Measurements from ENCODE around the gene ATF6. TPM values are rescaled to one million over a fixed set of nuclear protein-coding genes. Genes with fewer than 3 reads are reported as not detected.

Gene ATF6
- total RNA-seq, 1 experiment from 2014 or later: 35.3 TPM

DNA sequence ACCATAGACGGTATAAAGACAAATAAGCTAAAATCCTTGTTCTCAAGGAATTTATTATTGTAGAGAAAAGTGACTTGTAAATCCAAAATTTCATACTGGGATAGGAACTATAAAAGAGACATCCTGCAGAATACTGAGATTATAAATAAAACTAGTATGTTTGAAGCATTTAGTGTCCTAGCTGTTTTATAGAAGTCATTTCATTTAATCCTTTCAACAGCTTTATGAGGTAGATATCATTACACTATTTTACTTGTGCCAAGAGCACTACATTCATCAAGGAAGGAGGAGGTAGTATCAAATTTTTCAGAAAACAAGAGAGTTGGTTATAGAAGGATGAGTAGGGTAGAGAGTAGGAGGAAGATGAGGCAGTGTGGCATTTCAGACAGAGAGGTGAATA, 119.6 kb downstream of the ATF6 start:
- H3K27ac Mint-ChIP-seq (ENCODE audit: unreplicated experiment): no peak overlapping the region
- no peak for DNase-seq
- no peak for TF ChIP-seq CTCF (IDR thresholded peaks at IDR 0.05; ENCODE audit: unreplicated experiment)
- no TSS peak for BruUV-seq (replicated peaks)
- no peaks in the 10 kb centered on the region for H3K9me3 Mint-ChIP-seq (ENCODE audit: low read depth, unreplicated experiment)
- CTCF ChIA-PET: interaction anchor here (0.6 to 1.2 kb wide), 3 partner anchors 19 to 207 kb away, joined by 3 to 4 read pairs (median 4); no protein-coding TSS in a partner anchor
- intact Hi-C loops (cut with micrococcal nuclease; ENCODE audit: unreplicated experiment): no loop called here
- no peak overlapping the region for H3K4me3 Mint-ChIP-seq (ENCODE audit: low read depth, unreplicated experiment)
- H3K36me3 Mint-ChIP-seq (ENCODE audit: insufficient read depth, unreplicated experiment): no peaks in the 10 kb centered on the region
- peaks cover 9% of the 10 kb centered on the region for H3K4me1 Mint-ChIP-seq (ENCODE audit: low read depth, unreplicated experiment)
- no peaks in the 10 kb centered on the region for H3K27me3 Mint-ChIP-seq (ENCODE audit: unreplicated experiment)

GRCh38 chr1:161886589-161886988, 120.5 kb downstream of the ATF6 start:
- no peak overlapping the region for H3K27ac Mint-ChIP-seq (ENCODE audit: unreplicated experiment)
- TF ChIP-seq CTCF (IDR thresholded peaks at IDR 0.05; ENCODE audit: unreplicated experiment): no peak
- H3K9me3 Mint-ChIP-seq (ENCODE audit: low read depth, unreplicated experiment): no peaks in the 10 kb centered on the region
- no peak for DNase-seq
- BruUV-seq (replicated peaks): no TSS peak
- H3K36me3 Mint-ChIP-seq (ENCODE audit: insufficient read depth, unreplicated experiment): peaks cover 7% of the 10 kb centered on the region
- no peaks in the 10 kb centered on the region for H3K27me3 Mint-ChIP-seq (ENCODE audit: unreplicated experiment)
- CTCF ChIA-PET: no interaction called here
- H3K4me1 Mint-ChIP-seq (ENCODE audit: low read depth, unreplicated experiment): peaks cover 9% of the 10 kb centered on the region
- intact Hi-C loops (cut with micrococcal nuclease; ENCODE audit: unreplicated experiment): no loop called here
- H3K4me3 Mint-ChIP-seq (ENCODE audit: low read depth, unreplicated experiment): no peak overlapping the region

DNA sequence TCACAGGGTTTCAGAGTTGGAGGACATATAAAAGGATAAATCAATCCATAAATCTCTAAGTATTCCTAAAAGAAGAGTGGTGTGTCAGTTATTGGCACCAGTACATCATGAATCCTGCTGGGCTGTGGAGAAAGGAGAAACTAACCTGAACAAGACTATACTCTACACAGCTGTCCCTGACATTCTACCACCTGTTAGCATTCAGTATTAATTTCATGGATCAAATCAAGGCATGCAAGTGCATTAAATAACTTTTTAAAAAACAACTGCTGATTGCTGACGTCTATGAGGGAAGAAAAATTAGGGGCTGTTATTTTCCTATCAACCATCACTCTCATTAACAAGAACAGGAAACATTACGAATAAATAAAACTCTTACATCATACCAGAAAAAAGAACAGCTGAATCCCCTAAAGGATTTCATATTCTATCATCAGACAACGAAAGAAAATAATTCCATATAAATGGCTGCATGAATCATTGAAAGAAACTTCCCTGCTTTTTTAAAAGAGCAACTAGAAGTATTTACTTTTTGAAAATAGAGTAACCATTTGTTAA, 121.7 kb downstream of the ATF6 start:
- TF ChIP-seq CTCF (IDR thresholded peaks at IDR 0.05; ENCODE audit: unreplicated experiment): no peak
- H3K4me3 Mint-ChIP-seq (ENCODE audit: low read depth, unreplicated experiment): no peak overlapping the region
- no peak overlapping the region for H3K27ac Mint-ChIP-seq (ENCODE audit: unreplicated experiment)
- intact Hi-C loops (cut with micrococcal nuclease; ENCODE audit: unreplicated experiment): no loop called here
- BruUV-seq (replicated peaks): no TSS peak
- no peaks in the 10 kb centered on the region for H3K9me3 Mint-ChIP-seq (ENCODE audit: low read depth, unreplicated experiment)
- no peaks in the 10 kb centered on the region for H3K27me3 Mint-ChIP-seq (ENCODE audit: unreplicated experiment)
- H3K36me3 Mint-ChIP-seq (ENCODE audit: insufficient read depth, unreplicated experiment): peaks cover 7% of the 10 kb centered on the region
- no peak for DNase-seq
- H3K4me1 Mint-ChIP-seq (ENCODE audit: low read depth, unreplicated experiment): peaks cover 9% of the 10 kb centered on the region
- CTCF ChIA-PET: interaction anchor here (0.7 kb wide), 1 partner anchor 37 kb away, joined by 3 read pairs; no protein-coding TSS in a partner anchor

- Mint-ChIP-seq H3K27me3 (ENCODE audit: unreplicated experiment) (no peaks in the 10 kb centered on the region), H3K27ac (ENCODE audit: unreplicated experiment) (no peak overlapping the region), H3K9me3 (ENCODE audit: low read depth, unreplicated experiment) (no peaks in the 10 kb centered on the region), H3K36me3 (ENCODE audit: insufficient read depth, unreplicated experiment) (peaks cover 7% of the 10 kb centered on the region), H3K4me3 (ENCODE audit: low read depth, unreplicated experiment) (no peak overlapping the region), H3K4me1 (ENCODE audit: low read depth, unreplicated experiment) (peaks cover 6% of the 10 kb centered on the region)
- intact Hi-C loops (cut with micrococcal nuclease; ENCODE audit: unreplicated experiment): no loop called here
- no peak for DNase-seq
- BruUV-seq (replicated peaks): no TSS peak
- CTCF ChIA-PET: no interaction called here
- TF ChIP-seq CTCF (IDR thresholded peaks at IDR 0.05; ENCODE audit: unreplicated experiment): no peak
Measured at GRCh38 chr1:161890574-161890973, 124.5 kb downstream of the ATF6 start.

All from Calu3 (cell line).